Peyer's patch (tissue), 4 donors: ENCODE measurements around the gene OCEL1. TPM values are rescaled to one million over a fixed set of nuclear protein-coding genes. Genes with fewer than 3 reads are reported as not detected.
"Not testable (repeated sequence)": the region's sequence is repeated elsewhere in the genome, so short reads cannot be mapped to it uniquely, and the experiment has no call there.

Source experiments
- DNase-seq, 3 donors: peaks; one replicate each; pipeline ENCODE4 v3.0.0-alpha.2; 2017 to 2019
- H3K27ac ChIP-seq, 4 donors: fragments of 200-600 bp; sonication (generic); one replicate each; pipeline ENCODE4 v1.5.1; 2016 to 2019
- H3K27me3 ChIP-seq, 2 donors: fragments of 200-600 bp; sonication (generic); one replicate each; pipeline ENCODE4 v1.5.1; 2019
- H3K36me3 ChIP-seq, 3 donors: fragments of 200-600 bp; sonication (generic); one replicate each; pipeline ENCODE4 v1.5.1; 2016 to 2019
- H3K4me1 ChIP-seq, 4 donors: fragments of 200-600 bp; sonication (generic); one replicate each; pipeline ENCODE4 v1.5.1; 2016 to 2019
- H3K4me3 ChIP-seq, 4 donors: fragments of 200-600 bp; sonication (generic); 1 replicate in 3 of 4; 2 replicates in 1 of 4; pipeline ENCODE4 v1.5.1; 2016 to 2019; ENCODE audit warnings: mild to moderate bottlenecking in 1 of 4
- H3K9me3 ChIP-seq, 4 donors: fragments of 200-600 bp; sonication (generic); one replicate each; pipeline ENCODE4 v1.5.1; 2016 to 2019; ENCODE audit warnings: mild to moderate bottlenecking in 1 of 4
- POLR2A ChIP-seq, 2 donors: fragments of 450-650 bp; IDR thresholded peaks; one replicate each; pipeline ENCODE4 v1.5.1; 2017; ENCODE audit warnings: antibody characterized with exemption in 2 of 2, mild to moderate bottlenecking in 2 of 2, moderate library complexity in 2 of 2
- total RNA-seq, 4 donors: library from RNA; depleted of rRNA; stranded (reverse); fragments of >200 nt; gene quantifications; one replicate each; pipeline ENCODE4 v1.1.0, GENCODE V29; 2016
- TF ChIP-seq, protein P1 (sequence below), 6 experiments: fragments of 450-650 bp in 4 of 6; fragments of 200-600 bp in 2 of 6; sonication (generic) in 1 of 6; IDR thresholded peaks; one replicate each; pipeline ENCODE4 v1.5.1; 2017 to 2019; ENCODE audit warnings: antibody characterized with exemption in 6 of 6, mild to moderate bottlenecking in 3 of 6, moderate library complexity in 1 of 6

OCEL1 gene
- total RNA-seq, 4 donors from 2014 or later = 8.3 to 38.5 (median 30.8) TPM

DNA sequence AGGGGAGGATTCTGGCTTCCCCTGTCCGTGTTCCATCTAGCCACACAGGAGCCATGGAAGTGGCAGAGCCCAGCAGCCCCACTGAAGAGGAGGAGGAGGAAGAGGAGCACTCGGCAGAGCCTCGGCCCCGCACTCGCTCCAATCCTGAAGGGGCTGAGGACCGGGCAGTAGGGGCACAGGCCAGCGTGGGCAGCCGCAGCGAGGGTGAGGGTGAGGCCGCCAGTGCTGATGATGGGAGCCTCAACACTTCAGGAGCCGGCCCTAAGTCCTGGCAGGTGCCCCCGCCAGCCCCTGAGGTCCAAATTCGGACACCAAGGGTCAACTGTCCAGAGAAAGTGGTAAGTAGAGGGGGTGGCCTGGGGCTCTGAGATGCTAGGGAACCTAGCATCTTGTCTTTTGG, 42.7 kb downstream of the OCEL1 start:
- DNase-seq = no peak
- peaks cover 0 to 48% (median 0%) of the 10 kb centered on the region in 3 donors for H3K36me3 ChIP-seq

DNA sequence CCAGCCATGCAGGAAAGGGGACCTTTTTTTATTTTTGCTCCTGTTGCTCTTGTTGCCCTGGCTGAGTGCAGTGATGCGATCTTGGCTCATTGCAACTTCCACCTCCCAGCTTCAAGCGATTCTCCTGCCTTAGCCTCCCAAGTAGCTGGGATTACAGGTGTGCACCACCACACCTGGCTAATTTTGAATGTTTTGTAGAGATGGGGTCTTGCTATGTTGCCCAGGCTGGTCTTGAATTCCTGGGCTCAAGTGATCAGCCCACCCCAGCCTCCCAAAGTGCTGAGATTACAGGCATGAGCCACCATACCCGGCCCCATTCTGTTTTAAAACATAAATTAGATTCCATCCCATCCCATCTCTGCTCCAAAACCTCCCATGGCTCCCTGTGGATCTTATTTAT, 48.9 kb downstream of the OCEL1 start:
- H3K36me3 ChIP-seq = peaks cover 0 to 89% (median 0%) of the 10 kb centered on the region in 3 donors
- H3K4me3 ChIP-seq, H3K9me3 ChIP-seq, H3K27ac ChIP-seq, DNase-seq, H3K27me3 ChIP-seq, H3K4me1 ChIP-seq: not testable (repeated sequence)

More for the DNA sequence above, 42.7 kb downstream of the OCEL1 start:
- TF ChIP-seq, protein P1, sequence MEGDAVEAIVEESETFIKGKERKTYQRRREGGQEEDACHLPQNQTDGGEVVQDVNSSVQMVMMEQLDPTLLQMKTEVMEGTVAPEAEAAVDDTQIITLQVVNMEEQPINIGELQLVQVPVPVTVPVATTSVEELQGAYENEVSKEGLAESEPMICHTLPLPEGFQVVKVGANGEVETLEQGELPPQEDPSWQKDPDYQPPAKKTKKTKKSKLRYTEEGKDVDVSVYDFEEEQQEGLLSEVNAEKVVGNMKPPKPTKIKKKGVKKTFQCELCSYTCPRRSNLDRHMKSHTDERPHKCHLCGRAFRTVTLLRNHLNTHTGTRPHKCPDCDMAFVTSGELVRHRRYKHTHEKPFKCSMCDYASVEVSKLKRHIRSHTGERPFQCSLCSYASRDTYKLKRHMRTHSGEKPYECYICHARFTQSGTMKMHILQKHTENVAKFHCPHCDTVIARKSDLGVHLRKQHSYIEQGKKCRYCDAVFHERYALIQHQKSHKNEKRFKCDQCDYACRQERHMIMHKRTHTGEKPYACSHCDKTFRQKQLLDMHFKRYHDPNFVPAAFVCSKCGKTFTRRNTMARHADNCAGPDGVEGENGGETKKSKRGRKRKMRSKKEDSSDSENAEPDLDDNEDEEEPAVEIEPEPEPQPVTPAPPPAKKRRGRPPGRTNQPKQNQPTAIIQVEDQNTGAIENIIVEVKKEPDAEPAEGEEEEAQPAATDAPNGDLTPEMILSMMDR (IDR thresholded peaks at IDR 0.05) = no peak
- TF ChIP-seq POLR2A (IDR thresholded peaks at IDR 0.05) = no peak
- no peaks in the 10 kb centered on the region for H3K27me3 ChIP-seq
- no peak overlapping the region for H3K4me3 ChIP-seq
- H3K27ac ChIP-seq = no peak overlapping the region
- no peaks in the 10 kb centered on the region for H3K9me3 ChIP-seq
- H3K4me1 ChIP-seq = peaks cover 0 to 14% (median 5%) of the 10 kb centered on the region in 4 donors

DNA sequence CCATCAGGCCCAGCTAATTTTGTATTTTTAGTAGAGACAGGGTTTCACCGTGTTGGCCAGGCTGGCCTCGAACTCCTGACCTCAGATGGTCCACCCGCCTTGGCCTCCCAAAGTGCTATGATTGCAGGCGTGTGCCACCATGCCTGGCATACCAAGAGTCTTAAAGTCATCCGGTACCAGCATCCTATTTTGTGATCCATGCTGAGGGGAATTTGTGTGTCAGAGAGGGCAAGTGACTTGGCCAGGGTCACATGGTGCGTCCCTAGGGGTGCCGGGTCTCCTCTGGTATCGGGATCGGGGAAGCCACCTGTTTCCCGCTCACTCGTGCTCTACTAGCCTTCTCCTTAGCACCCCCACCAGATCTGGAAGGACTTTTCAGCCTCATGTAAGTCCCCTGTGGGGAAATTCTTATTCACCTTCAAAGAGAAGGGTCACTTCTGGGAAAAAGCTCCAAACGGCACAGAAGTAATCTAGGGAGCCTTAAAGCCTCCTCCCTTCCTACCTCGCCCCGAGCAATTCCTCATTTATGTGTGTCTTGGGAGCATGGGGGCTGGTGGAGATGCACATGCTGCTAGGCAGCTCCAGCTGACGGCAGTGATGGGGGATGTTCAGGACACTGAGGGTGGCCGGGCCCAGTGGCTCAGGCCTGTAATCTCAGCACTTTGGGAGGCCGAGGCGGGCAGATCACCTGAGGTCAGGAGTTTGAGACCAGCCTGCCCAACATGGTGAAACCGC, 49.6 kb downstream of the OCEL1 start:
- Histone ChIP-seq H3K27me3 (no peaks in the 10 kb centered on the region), H3K4me3 (no peak overlapping the region), H3K4me1 (no peaks in the 10 kb centered on the region), H3K9me3 (no peaks in the 10 kb centered on the region), H3K27ac (no peak overlapping the region), H3K36me3 (peaks cover 0 to 82% (median 0%) of the 10 kb centered on the region in 3 donors)
- no peak for DNase-seq
- no peak for TF ChIP-seq POLR2A (IDR thresholded peaks at IDR 0.05)
- TF ChIP-seq, protein P1 (IDR thresholded peaks at IDR 0.05) = no peak

Other genes with a start within 250 kb of the OCEL1 start
- gene CPAMD8, start 199.4 kb upstream of the OCEL1 start, total RNA-seq = 10 to 100 TPM in 1 of 4 donors, 1 to 10 TPM in 3; 2.6 to 10.7 (median 5.2) TPM
- 10 to 100 TPM in 2 of 4 donors, 1 to 10 TPM in 2; 9.7 to 29.7 (median 10.1) TPM for gene HAUS8, start 150.8 kb upstream of the OCEL1 start, total RNA-seq
- gene MYO9B, start 150.4 kb upstream of the OCEL1 start, total RNA-seq = 100 to 1,000 TPM in 3 of 4 donors, 10 to 100 TPM in 1; 65.3 to 578 (median 143) TPM
- gene USE1, start 10.9 kb upstream of the OCEL1 start, total RNA-seq = 10 to 100 TPM in 3 of 4 donors, 1 to 10 TPM in 1; 7.7 to 13.6 (median 11.2) TPM
- 100 to 1,000 TPM in 3 of 4 donors, 10 to 100 TPM in 1; 42.1 to 217 (median 142) TPM for gene NR2F6, start 19.7 kb downstream of the OCEL1 start, total RNA-seq
- 10 to 100 TPM in 1 of 4 donors, 1 to 10 TPM in 3; 1.6 to 11.6 (median 2.5) TPM for gene USHBP1, start 38.5 kb downstream of the OCEL1 start, total RNA-seq
- 100 to 1,000 TPM in 1 of 4 donors, 10 to 100 TPM in 3; 51.8 to 174 (median 59.2) TPM for gene BABAM1, start 41.2 kb downstream of the OCEL1 start, total RNA-seq
- gene ANKLE1, start 55.7 kb downstream of the OCEL1 start, total RNA-seq = 1 to 10 TPM in 1 of 4 donors, under 1 TPM in 2, not detected in 1; 0.18 to 1.3 (median 0.95) TPM
- gene ABHD8, start 77.2 kb downstream of the OCEL1 start, total RNA-seq = 10 to 100 TPM in 1 of 4 donors, 1 to 10 TPM in 3; 2.1 to 14.1 (median 5.6) TPM
- gene MRPL34, start 79.6 kb downstream of the OCEL1 start, total RNA-seq = 100 to 1,000 TPM in 3 of 4 donors, 10 to 100 TPM in 1; 76.7 to 202 (median 196) TPM
- 10 to 100 TPM; 15.2 to 37.2 (median 23.9) TPM for gene DDA1, start 83.3 kb downstream of the OCEL1 start, total RNA-seq
- 10 to 100 TPM; 10.3 to 18.9 (median 16.0) TPM for gene ANO8, start 108.6 kb downstream of the OCEL1 start, total RNA-seq
- gene GTPBP3, start 111.3 kb downstream of the OCEL1 start, total RNA-seq = 10 to 100 TPM; 40.5 to 74.4 (median 57.7) TPM
- 10 to 100 TPM; 10.5 to 62.7 (median 18.7) TPM for gene PLVAP, start 151.1 kb downstream of the OCEL1 start, total RNA-seq
- not detected for gene CCDC194, start 168.0 kb downstream of the OCEL1 start, total RNA-seq
- gene BST2, start 179.4 kb downstream of the OCEL1 start, total RNA-seq = 100 to 1,000 TPM in 1 of 4 donors, 10 to 100 TPM in 2, 1 to 10 TPM in 1; 9.6 to 101 (median 23.9) TPM
- gene MVB12A, start 193.8 kb downstream of the OCEL1 start, total RNA-seq = 10 to 100 TPM; 52.2 to 68.0 (median 64.1) TPM
- gene TMEM221, start 222.4 kb downstream of the OCEL1 start, total RNA-seq = not detected
- gene NXNL1, start 234.7 kb downstream of the OCEL1 start, total RNA-seq = not detected
- 10 to 100 TPM in 2 of 4 donors, 1 to 10 TPM in 1, under 1 TPM in 1; 0.70 to 13.2 (median 8.3) TPM for gene SLC27A1, start 244.3 kb downstream of the OCEL1 start, total RNA-seq